Measurements from ENCODE around the gene IFT122.
"Not testable (repeated sequence)": the region's sequence is repeated elsewhere in the genome, so short reads cannot be mapped to it uniquely, and the experiment has no call there.

Gene IFT122, protein sequence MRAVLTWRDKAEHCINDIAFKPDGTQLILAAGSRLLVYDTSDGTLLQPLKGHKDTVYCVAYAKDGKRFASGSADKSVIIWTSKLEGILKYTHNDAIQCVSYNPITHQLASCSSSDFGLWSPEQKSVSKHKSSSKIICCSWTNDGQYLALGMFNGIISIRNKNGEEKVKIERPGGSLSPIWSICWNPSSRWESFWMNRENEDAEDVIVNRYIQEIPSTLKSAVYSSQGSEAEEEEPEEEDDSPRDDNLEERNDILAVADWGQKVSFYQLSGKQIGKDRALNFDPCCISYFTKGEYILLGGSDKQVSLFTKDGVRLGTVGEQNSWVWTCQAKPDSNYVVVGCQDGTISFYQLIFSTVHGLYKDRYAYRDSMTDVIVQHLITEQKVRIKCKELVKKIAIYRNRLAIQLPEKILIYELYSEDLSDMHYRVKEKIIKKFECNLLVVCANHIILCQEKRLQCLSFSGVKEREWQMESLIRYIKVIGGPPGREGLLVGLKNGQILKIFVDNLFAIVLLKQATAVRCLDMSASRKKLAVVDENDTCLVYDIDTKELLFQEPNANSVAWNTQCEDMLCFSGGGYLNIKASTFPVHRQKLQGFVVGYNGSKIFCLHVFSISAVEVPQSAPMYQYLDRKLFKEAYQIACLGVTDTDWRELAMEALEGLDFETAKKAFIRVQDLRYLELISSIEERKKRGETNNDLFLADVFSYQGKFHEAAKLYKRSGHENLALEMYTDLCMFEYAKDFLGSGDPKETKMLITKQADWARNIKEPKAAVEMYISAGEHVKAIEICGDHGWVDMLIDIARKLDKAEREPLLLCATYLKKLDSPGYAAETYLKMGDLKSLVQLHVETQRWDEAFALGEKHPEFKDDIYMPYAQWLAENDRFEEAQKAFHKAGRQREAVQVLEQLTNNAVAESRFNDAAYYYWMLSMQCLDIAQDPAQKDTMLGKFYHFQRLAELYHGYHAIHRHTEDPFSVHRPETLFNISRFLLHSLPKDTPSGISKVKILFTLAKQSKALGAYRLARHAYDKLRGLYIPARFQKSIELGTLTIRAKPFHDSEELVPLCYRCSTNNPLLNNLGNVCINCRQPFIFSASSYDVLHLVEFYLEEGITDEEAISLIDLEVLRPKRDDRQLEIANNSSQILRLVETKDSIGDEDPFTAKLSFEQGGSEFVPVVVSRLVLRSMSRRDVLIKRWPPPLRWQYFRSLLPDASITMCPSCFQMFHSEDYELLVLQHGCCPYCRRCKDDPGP

DNA sequence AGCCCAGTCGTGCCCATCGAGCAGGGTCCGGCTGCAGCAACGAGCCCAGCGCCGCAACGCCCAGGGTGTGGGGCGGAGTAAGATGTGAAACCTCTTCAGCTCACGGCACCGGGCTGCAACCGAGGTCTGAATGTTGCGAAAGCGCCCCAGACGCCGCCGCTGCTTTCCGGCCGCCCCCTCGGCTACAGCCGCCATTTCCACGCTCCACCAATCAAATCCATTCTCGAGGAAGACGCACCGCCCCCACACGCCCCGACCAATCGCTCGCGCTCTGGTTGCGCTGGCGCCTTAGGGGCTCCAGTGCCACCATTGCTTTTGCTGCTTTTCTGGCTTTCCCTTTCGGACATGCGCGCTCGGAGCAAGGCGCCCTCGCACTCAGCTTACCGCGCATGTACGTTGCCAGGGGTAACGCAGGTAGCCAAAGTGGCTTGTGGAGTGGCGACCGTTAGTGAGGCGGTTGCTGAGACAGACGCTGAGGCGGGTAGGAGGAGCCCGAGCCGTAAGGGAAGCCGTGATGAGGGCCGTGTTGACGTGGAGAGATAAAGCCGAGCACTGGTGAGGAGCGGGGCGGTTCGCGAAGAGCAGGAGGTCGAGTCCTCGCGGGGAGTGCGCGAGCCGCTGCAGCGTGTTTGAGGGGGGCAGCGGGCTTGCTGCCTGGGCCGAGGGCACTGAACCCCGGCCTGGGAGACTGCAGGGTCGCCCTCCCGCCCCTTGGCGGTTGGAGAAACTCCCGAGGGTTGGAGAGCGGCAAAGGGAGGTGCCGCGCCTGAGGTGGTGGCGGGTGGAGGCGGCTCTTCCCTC, at the start of gene IFT122, which contains the start of gene MBD4:
Gene IFT122 (plus strand): TSS at position 408 of the 801 bp plus-strand sequence. CDS start 107 bp downstream, at position 515.
Gene MBD4 (minus strand): TSS at position 132 of the 801 bp plus-strand sequence. CDS start 115 bp downstream, at position 17.
- peak; percentile 97 for DNase-seq (ENCODE audit: extremely low spot score, insufficient read length, low read depth)
- FAIRE-seq: peak; percentile 99

DNA sequence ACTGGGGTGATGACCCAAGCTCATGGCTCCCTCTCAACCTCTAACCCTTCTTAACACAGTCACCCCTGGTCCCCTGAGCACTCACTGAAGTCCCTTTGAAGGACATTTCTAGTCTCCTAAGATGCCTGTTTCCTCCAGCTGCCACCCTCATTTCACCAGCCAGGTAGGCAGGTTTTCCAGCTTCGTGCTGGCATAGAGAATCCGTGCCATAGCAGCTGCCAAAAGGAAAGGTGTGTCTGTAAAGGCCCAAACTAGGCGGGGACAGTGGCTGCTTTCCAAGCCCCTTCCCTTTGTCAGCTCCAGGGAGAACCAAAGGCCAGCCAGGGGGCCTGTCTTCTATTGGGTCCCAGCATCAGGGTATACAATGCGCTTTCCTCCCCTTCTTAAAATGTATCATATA, 48.4 kb upstream of the IFT122 start:
- not testable (repeated sequence) for FAIRE-seq

DNA sequence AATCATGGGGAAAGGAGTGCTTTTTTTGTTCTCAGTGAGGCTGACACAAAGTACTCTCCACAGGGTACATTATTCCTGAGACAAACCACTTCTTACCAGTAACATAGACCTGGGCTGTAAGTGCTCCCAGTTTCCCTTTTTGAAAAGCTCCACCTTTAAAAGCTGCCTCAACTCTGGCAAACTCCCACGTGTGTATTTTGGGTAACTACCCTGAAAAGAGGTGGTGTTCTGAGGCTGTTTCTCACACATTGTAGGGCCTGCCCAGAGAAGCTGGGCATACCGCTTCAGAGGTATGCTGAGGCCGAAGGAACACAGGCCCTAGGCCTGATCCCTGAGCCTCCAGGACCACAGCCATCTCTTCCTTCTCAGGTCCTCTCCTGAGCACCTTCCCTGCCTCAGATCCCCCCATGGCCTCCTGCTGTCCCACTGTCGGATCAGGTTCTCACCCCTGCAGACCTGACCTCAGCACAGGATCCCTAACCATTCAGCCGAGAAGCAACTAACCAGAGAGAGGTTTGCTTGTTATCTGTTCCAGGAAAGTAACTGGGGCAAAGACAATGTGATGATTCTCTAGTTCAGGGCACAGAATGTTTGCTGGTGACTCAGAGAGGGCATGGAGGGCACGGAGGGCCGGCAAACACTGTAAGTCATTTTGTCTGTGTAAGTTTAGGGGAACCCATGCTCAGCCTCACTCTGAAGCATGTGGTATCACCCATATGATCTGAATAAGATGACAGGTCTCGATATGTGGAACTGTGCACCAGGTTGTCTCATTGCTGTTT, 47.7 kb upstream of the IFT122 start:
- not testable (repeated sequence) for DNase-seq (ENCODE audit: extremely low spot score, insufficient read length, low read depth); FAIRE-seq

More for the DNA sequence above, 48.4 kb upstream of the IFT122 start:
- not testable (repeated sequence) for DNase-seq (ENCODE audit: extremely low spot score, insufficient read length, low read depth)

DNA sequence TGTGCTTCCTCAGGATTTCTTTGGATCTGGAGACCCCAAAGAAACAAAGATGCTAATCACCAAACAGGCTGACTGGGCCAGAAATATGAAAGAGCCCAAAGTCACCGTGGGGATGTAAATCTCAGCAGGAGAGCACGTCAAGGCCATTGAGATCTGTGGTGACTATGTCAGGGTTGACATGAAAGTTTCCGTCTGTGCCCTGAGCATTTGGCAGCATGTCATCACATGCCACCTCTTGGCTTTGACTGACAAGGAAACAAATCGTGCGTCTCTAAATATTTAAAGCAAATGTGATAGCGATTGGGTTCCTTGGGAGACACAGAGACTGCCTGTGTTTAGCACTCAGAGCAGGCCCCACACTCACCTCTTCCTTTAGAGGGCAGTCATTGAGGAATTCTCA, 46.8 kb upstream of the IFT122 start:
- DNase-seq (ENCODE audit: extremely low spot score, insufficient read length, low read depth): no peak
- FAIRE-seq: no peak

DNA sequence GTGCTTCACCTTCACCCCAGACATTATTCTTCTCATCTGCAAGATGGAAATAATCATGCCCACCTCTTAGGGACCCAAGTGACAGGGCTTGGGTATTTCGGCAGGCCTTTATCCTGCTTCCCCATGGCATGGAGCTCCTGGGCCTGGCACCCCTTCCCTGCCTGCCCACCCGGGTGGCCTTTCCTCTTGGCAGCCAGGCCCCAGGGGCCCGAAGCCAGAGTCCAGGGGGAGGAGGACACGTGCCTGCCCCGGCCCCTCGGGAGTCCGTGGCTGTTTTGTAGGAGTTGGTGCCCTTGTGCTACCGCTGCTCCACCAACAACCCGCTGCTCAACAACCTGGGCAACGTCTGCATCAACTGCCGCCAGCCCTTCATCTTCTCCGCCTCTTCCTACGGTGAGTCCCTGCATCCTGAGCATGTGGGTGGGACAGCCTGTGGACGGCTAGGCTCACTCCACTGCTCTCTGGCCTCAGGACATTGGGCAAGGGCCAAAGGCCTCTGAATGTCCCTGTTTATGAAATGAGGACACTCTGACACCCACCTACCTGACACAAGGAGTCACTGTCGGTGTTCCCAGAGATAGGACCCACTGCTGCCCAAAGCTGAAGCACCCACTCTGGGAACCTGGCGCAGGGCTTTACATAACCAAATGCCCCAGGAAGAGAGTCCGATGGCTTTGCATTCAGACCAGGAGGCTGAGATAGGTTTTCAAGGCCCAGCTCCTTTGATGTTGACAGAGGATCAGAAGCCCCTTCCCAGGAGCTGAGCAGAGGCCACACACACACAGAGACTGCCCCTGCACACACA, 46.1 kb upstream of the IFT122 start:
- FAIRE-seq; DNase-seq (ENCODE audit: extremely low spot score, insufficient read length, low read depth): not testable (repeated sequence)

DNA sequence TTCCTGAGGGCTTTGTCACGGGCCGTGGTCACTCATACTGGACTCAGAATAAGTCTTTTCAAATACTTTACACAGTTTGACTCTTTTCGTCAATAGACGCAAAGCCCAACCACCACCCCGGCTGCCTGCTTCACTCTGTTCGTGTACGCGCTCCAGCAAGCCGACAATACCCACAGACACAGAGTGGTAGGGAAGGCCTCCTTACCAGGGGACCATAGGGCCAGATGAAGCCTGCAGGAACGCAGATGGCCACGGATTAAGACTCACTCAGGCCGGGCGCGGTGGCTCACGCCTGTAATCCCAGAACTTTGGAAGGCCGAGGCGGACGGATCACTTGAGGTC, 41.2 kb upstream of the IFT122 start:
- FAIRE-seq (no peak), DNase-seq (ENCODE audit: extremely low spot score, insufficient read length, low read depth) (no peak)

DNA sequence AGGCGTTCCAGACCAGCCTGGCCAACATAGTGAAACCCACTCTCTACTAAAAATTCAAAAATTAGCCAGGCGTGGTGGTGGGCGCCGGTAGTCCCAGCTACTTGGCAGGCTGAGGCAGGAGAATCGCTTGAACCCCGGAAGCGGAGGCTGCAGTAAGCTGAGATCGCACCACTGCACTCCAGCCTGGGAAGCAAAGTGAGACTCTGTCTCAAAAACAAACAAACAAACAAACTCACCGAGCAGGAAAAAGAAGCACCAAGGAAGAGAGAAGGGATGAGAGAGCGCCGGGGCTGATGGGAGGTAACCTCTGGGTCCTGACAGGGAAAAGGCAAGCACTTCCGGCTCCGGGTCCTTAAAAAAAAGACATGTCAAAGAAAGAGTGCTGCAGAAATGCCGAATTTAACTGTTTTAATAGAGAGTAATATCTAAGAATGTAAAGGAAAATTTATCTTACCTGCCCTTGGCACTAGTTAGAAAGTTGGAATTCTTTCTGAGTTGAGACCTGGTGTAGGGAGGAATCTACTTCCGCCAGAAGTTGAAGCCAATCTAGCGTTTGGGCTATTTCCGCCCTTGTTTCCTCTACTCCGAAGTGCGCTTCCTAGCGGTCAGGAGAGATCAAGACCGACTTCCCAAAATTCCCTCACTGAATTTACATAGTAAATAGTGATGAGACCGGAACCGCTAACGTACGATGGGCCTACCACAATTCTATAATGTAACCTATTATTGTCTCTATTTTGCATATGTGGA, 40.7 kb upstream of the IFT122 start:
- DNase-seq (ENCODE audit: extremely low spot score, insufficient read length, low read depth) (peak; percentile 65), FAIRE-seq (peak; percentile 96)

DNA sequence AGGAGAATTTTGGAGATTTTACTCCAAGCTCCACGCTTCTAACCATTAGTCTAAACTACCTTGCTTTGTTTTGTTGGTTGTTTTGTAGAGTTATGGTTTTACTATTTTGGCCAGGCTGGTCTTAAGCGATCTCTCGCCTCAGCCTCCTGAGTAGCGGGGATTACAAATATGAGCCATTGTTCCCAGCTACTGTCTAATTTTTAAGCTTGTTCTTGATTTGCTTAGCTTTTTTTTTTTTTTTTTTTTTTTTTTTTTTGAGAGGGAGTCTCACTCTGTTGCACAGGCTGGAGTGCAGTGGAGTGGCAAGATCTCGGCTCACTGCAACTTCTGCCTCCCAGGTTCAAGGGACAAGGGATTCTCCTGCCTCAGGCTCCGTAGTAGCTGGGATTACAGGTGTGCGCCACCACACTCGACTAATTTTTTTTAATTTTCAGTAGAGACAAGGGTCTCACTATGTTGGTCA, 40.1 kb upstream of the IFT122 start:
- FAIRE-seq (no peak), DNase-seq (ENCODE audit: extremely low spot score, insufficient read length, low read depth) (no peak)

DNA sequence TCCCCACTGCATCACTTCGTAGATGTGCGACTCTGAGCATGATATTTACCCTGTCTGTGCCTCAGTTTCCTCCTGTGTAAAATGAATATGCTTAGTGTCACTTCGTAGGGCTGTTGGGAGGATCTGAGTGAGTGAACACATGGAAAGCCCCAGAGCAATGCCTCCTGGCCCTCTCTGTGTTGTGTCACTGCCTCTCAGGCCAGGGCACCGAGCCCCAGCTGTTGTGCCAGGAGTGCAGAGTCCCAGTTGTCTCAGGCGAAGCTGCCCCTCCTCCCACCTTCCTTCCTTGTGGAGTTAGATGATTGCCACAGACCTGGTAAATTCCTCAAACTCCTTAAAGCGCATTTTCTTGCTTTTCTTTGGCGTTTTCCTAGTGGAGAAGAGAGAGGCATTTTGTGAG, 37.8 kb upstream of the IFT122 start:
- DNase-seq (ENCODE audit: extremely low spot score, insufficient read length, low read depth): no peak
- FAIRE-seq: no peak

DNA sequence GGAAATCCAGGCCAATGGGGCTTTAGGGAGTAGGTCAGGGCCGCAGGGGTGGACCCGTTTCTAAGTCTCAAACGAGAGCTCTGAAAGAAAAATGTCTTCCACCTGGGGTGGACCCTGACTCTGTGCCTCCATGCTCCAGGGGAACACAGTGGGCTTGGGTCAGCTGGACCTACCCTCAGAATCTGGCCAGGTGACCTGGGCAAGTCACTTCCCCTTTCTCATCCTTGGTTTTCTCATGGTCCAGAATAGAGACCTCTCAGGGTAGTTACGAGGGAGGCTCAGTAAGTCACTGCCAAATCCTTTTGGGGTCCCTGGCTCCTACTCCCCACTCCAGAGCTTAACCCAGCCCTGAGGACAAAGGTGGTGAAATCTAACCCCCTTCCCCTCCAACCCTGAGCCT, 37.4 kb upstream of the IFT122 start:
- FAIRE-seq (no peak), DNase-seq (ENCODE audit: extremely low spot score, insufficient read length, low read depth) (no peak)

DNA sequence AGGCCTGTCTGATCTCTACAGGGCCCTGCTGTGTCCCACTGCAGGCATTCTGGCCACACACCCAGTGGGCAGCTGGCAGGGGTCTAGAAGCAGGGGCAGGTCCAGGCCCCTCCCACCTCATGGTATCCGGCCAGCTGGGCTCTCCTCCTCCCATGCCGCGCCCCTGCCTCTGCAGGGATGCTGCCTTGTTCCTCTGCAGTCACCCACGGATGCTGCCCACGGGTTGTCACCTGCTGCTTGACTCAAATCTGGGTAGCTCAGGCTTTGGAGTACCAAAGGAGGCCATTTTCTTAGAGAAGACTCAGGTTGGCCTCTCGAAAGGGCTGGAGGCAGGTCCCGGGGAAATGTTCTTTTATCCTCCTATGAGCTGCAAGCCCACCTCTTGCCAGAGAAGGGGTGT, 36.6 kb upstream of the IFT122 start:
- FAIRE-seq: no peak
- DNase-seq (ENCODE audit: extremely low spot score, insufficient read length, low read depth): no peak

DNA sequence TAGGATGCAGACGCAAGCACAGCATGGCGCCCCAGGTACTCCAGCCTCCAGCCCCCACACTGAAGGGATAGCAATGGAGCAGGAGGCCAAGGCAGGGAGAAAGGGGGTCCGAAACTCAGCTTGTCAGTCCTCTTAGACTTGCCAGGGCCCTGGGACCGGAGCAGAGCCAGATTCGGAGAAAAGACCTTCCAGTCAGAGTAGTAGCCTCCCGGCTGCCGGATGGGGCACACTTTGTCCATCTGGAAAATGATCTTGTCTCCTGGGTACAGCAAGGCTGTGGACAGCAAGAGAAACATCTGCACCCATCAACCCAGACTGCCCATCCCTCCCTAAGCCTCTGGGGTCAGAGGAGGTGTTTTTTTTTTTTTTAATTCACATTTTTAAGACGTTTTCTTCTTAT, 35.9 kb upstream of the IFT122 start:
- FAIRE-seq (no peak), DNase-seq (ENCODE audit: extremely low spot score, insufficient read length, low read depth) (no peak)

DNA sequence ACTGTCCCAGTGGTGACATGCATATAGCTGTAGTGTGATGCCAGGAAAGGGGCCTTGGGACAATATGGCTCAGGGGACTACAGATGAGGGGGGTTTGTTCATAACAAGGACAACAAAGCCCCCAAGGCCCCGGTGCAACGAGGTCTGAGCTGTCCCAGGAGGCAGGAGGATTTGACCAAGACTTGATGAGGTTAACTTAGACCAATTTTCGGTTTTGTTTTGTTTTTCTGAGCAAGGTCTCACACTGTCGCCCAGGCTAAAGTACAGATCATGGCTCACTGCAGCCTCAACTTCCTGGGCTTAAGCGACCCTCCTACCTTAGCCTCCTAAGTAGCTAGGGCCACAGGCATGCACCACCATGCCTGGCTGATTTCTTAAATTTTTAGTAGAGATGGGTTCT, 35.4 kb upstream of the IFT122 start:
- FAIRE-seq: peak; percentile 71
- no peak for DNase-seq (ENCODE audit: extremely low spot score, insufficient read length, low read depth)

DNA sequence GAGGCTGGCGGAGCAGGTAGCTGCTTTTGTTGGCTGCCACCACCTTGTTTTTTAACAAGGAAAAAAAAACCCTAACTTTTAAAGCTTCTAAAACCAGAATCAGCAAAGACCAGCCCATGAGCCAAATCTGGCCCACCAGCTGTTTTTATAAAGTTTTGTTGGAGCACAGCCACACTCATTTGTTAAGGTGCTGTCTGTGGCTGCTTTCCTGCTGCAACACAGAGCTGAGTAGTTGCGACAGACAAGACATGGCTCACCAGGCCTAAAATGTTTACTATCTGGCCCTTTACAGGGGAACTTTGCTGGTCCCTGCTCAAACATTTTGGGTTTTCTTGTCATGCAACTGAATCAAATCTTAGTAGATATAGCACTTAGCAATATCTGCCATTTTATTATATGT, 30.5 kb upstream of the IFT122 start:
- no peak for DNase-seq (ENCODE audit: extremely low spot score, insufficient read length, low read depth)

DNA sequence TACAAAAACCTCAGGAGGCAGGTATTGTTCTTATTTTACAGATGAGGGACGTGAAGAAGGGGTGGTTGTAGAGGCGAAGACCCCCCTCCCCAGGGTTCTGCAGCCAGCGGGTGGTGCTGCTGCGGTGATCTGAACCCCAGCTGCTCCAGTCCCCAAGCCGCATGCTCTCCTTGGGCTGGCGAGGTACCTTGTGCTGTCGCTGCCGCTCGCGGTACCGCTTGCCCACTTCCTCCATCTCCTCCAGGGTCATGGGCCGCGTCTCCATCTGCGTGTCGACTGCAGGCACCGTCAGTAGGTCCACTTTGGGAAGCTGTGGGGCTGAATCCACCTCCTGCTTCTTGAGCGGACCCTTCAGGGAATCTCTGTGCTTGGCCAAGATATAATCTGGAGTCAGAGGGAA, 29.1 kb upstream of the IFT122 start:
- FAIRE-seq: no peak

More for the DNA sequence above, 30.5 kb upstream of the IFT122 start:
- no peak for FAIRE-seq

DNA sequence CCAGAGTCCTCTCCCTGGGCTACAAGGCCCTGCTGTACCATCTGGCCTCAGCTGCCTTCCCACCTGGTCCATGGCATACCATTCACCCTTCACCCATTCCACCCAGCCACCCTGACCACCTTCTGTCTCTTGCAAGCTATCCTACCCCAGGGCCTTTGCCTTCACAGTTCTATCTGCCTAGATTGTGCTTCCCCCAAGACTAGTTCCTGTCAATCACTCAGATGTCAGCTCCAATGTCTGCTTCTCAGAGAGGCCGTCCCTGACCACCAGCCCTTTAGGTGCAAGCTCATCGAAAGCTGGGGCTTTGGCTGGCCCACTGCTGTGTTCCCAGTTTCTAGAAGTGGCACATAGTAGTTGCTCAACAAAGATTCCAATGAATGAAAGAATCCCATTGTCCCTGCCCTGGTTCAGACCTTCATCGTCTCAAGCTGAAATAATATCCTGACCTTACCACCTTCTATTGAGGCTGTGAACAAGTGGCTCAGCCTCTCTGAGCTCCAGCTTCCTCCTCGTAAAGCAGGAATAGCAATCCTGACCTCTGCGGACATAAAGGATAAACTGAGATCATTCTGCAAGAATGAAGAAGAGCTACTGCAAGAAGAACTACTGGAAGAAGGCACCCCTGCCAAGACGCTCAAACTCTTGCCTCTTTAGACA, 27.4 kb upstream of the IFT122 start:
- FAIRE-seq (no peak), DNase-seq (ENCODE audit: extremely low spot score, insufficient read length, low read depth) (no peak)

More for the DNA sequence above, 29.1 kb upstream of the IFT122 start:
- no peak for DNase-seq (ENCODE audit: extremely low spot score, insufficient read length, low read depth)

All from GM18507 (cell line).